ENCODE measurements around the gene MPRIP. TPM values are rescaled to one million over a fixed set of nuclear protein-coding genes. Genes with fewer than 3 reads are reported as not detected.
"Not testable (repeated sequence)": the region's sequence is repeated elsewhere in the genome, so short reads cannot be mapped to it uniquely, and the experiment has no call there.

MPRIP gene
- total RNA-seq, 1 experiment from 2014 or later: 258 TPM

DNA sequence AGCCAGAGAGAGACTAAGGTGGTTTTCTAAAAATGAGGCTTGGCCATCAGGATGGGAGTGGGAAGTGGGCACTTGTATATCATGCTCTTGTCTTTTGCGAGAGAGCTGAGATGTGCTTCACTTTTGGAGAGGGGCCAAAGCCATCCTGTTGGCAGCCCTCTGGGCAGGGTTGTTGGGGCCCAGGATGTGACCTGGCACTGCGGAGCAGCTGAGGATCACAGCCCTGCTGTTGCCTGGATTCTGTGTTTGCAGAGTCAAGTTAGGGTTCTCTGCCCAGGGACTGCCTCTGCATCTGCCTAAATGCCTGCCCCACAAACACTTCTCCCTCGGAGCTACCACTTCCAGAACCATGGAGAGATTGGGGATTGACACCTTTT, 92.7 kb downstream of the MPRIP start:
- no peak overlapping the region for H3K9ac ChIP-seq (ENCODE audit: low read length)
- H3K4me2 ChIP-seq (ENCODE audit: low read length): no peak overlapping the region
- H3K4me3 ChIP-seq (replicated peaks in 1 of 2; ENCODE audit: low read depth in 1 of 2, low read length in 2 of 2): no peak overlapping the region
- no peaks in the 10 kb centered on the region for H4K20me1 ChIP-seq (ENCODE audit: insufficient read depth)
- no peak for TF ChIP-seq SRF (IDR thresholded peaks at IDR 0.05; ENCODE audit: low read depth)
- TF ChIP-seq, protein P1, sequence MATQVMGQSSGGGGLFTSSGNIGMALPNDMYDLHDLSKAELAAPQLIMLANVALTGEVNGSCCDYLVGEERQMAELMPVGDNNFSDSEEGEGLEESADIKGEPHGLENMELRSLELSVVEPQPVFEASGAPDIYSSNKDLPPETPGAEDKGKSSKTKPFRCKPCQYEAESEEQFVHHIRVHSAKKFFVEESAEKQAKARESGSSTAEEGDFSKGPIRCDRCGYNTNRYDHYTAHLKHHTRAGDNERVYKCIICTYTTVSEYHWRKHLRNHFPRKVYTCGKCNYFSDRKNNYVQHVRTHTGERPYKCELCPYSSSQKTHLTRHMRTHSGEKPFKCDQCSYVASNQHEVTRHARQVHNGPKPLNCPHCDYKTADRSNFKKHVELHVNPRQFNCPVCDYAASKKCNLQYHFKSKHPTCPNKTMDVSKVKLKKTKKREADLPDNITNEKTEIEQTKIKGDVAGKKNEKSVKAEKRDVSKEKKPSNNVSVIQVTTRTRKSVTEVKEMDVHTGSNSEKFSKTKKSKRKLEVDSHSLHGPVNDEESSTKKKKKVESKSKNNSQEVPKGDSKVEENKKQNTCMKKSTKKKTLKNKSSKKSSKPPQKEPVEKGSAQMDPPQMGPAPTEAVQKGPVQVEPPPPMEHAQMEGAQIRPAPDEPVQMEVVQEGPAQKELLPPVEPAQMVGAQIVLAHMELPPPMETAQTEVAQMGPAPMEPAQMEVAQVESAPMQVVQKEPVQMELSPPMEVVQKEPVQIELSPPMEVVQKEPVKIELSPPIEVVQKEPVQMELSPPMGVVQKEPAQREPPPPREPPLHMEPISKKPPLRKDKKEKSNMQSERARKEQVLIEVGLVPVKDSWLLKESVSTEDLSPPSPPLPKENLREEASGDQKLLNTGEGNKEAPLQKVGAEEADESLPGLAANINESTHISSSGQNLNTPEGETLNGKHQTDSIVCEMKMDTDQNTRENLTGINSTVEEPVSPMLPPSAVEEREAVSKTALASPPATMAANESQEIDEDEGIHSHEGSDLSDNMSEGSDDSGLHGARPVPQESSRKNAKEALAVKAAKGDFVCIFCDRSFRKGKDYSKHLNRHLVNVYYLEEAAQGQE (IDR thresholded peaks at IDR 0.05; ENCODE audit: low read depth): no peak
- peaks cover 15 to 55% of the 10 kb centered on the region in 2 experiments for H3K36me3 ChIP-seq (ENCODE audit: control insufficient read depth in 1 of 2, insufficient read depth in 2 of 2, low read length in 2 of 2)
- H3K9me3 ChIP-seq (ENCODE audit: control insufficient read depth in 1 of 2, insufficient read depth in 1 of 2, low read depth in 1 of 2, low read length in 2 of 2): no peaks in the 10 kb centered on the region
- H3K79me2 ChIP-seq (ENCODE audit: insufficient read depth, low read length): no peaks in the 10 kb centered on the region; the same call in 1 of the 2 replicates
- H3K27ac ChIP-seq (ENCODE audit: low read depth, low read length): no peak overlapping the region
- POLR2A ChIA-PET: no interaction called here
- H2AFZ ChIP-seq (ENCODE audit: low read depth, low read length, poor library complexity, severe bottlenecking): no peak overlapping the region
- no TSS peak for BruUV-seq (replicated peaks)
- DNase-seq (ENCODE audit: low read depth, low spot score): no peak
- no peaks in the 10 kb centered on the region for H3K9me2 ChIP-seq (ENCODE audit: insufficient read depth)
- RAD21 ChIA-PET (ENCODE audit: low non-redundant PET in 1 of 2, low total read pairs in 2 of 2, uncharacterized antibody in 2 of 2, unreplicated experiment in 2 of 2): no interaction called here
- CTCF ChIA-PET: no interaction called here
- no peaks in the 10 kb centered on the region for H3K4me1 ChIP-seq (ENCODE audit: control insufficient read depth in 1 of 2, insufficient read depth in 2 of 2, low read length in 2 of 2)
- H3K27me3 ChIP-seq (ENCODE audit: insufficient read depth, low read length): no peaks in the 10 kb centered on the region
- intact Hi-C loops (cut with micrococcal nuclease): no loop called here
- no peak for ATAC-seq

DNA sequence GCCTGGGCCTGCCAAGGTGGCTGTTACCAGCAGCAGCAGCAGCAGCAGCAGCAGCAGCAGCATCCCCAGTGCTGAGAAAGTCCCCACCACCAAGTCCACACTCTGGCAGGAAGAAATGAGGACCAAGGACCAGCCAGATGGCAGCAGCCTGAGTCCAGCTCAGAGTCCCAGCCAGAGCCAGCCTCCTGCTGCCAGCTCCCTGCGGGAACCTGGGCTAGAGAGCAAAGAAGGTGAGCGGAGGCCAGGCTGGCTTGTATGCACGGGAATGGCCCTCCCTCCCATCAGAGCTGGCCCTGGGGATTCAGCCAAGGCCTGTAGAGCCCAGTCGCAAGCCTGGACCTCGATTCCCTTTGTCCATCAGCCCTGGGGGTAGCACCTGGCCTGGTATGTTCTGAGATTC, 94.0 kb downstream of the MPRIP start:
- BruUV-seq (replicated peaks); H3K4me1 ChIP-seq (ENCODE audit: control insufficient read depth in 1 of 2, insufficient read depth in 2 of 2, low read length in 2 of 2); H3K79me2 ChIP-seq (ENCODE audit: insufficient read depth, low read length); H3K9me3 ChIP-seq (ENCODE audit: control insufficient read depth in 1 of 2, insufficient read depth in 1 of 2, low read depth in 1 of 2, low read length in 2 of 2); H3K9me2 ChIP-seq (ENCODE audit: insufficient read depth); H4K20me1 ChIP-seq (ENCODE audit: insufficient read depth); H2AFZ ChIP-seq (ENCODE audit: low read depth, low read length, poor library complexity, severe bottlenecking); RAD21 ChIA-PET (ENCODE audit: low non-redundant PET in 1 of 2, low total read pairs in 2 of 2, uncharacterized antibody in 2 of 2, unreplicated experiment in 2 of 2); H3K4me2 ChIP-seq (ENCODE audit: low read length); H3K4me3 ChIP-seq (replicated peaks in 1 of 2; ENCODE audit: low read depth in 1 of 2, low read length in 2 of 2); intact Hi-C loops (cut with micrococcal nuclease); DNase-seq (ENCODE audit: low read depth, low spot score); H3K27ac ChIP-seq (ENCODE audit: low read depth, low read length); H3K9ac ChIP-seq (ENCODE audit: low read length); H3K27me3 ChIP-seq (ENCODE audit: insufficient read depth, low read length); POLR2A ChIA-PET; ATAC-seq; CTCF ChIA-PET: not testable (repeated sequence)
- peaks cover 15 to 46% of the 10 kb centered on the region in 2 experiments for H3K36me3 ChIP-seq (ENCODE audit: control insufficient read depth in 1 of 2, insufficient read depth in 2 of 2, low read length in 2 of 2)
